COLO829 (cell line): Measurements from ENCODE around the gene DCTPP1.

Experiments used
- DNase-seq: peaks from one replicate; pipeline ENCODE4 v3.0.0; 2012; ENCODE audit warnings: low spot score

DCTPP1 gene

GRCh38 chr16:30447512-30448226, 17.8 kb upstream of the DCTPP1 start:
- no peak for DNase-seq

DNA sequence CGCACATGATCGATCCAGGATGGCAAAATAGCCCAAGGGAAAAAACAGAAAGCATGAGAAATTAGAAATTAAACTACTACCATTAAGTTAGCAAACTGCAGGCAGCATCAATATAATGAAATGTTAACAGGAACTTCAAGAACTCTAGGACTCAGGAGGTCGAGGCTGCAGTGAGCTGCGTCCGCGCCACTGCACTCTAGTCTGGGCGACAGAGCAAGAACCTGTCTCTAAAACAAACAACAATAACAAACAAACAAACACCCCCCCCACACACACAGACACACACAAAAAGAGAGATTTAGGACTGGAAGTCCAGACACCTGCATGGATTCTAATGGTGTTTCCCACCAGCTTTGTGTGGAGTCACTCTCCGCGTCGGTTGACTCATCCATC, 16.4 kb upstream of the DCTPP1 start:
- no peak for DNase-seq

- peak; percentile 89 for DNase-seq
Measured at GRCh38 chr16:30445408-30446202, 15.8 kb upstream of the DCTPP1 start, which contains the start of gene SEPHS2. SEPHS2 (minus strand) TSS chr16:30445874; CDS start chr16:30445727, 147 bp downstream.

DNA sequence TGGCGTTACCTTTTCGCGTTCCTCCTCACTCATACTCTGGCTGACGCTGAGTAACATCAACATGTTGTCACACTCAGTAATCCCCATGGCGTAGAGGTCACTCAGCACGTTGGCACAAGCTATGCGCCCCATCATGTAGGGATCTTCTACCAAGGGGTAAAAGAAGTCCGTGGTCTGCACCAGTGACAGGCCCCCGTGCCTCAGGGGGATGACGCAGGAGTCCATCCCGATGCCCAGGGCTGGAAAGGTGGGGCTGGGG, 15.2 kb upstream of the DCTPP1 start:
- no peak for DNase-seq

DNA sequence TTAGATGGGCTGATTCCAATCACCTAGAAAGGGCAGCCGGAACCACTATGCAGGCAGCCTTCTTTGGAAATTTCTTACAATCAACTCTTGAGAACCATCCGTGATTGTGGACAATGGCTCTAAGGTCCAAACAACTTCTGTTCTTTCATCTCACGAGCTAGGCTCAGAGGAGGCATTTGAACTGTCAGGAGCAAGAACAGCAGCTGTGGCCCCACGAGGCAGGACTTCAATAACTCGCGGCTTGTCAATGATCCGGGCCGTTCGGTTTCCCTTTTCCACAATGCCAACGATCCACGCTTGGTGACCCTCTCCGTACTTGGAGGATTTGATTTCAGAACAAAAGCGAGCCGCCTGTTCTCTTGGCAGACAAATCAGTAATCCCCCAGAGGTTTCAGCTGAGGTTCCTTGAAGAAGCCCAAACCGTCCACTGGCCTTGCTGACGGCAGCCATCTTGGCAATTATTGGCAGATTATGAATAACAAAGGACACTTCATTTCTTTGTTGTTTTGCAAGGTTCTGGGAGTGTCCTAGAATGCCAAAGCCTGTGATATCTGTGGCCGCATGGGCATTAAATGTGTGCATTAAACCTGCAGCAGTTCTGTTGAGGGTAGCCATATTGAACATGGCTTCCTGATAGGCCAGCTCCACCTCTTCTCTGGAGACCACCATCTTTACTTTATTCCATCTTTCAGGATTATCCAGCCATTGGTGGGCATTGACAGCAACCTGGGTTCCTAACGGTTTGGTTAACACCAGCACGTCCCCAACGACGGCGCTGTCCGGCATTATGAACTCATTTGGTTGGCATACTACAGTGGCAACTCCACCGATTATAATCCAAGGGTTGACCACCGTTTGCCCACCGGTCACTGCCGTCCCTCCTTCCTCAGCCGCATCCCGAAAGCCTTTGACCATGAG, 14.7 kb upstream of the DCTPP1 start:
- no peak for DNase-seq

- DNase-seq: no peak
Measured at GRCh38 chr16:30443631-30444030, 13.8 kb upstream of the DCTPP1 start.

DNA sequence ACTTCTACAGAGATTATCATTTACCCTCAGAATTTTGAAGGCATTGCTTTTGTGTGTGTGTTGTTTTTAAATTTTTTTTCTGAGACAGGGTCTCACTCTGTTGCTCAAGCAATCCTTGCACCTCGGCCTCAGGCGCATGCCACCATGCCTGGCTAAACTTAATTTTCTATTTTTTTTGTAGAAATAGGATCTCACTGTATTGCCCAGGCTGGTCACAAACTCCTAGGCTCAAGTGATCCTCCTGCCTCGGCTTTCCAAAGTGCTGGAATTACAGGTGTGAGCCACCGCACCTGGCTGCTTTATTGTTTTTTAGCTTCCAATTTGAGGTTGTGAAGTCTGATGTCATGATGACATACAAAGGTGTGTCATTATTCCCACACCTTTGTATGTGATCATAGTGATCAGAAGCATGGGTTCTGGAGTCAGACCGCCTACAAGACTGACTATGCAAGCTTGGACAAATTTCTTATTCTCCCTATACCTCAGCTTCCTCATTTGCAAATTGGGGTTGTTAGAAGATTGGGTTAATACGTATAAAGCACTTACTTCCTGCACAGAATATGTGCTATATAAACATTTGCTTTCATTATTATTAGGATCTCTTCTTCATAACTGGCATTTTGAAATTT, 10.0 kb upstream of the DCTPP1 start:
- no peak for DNase-seq

DNA sequence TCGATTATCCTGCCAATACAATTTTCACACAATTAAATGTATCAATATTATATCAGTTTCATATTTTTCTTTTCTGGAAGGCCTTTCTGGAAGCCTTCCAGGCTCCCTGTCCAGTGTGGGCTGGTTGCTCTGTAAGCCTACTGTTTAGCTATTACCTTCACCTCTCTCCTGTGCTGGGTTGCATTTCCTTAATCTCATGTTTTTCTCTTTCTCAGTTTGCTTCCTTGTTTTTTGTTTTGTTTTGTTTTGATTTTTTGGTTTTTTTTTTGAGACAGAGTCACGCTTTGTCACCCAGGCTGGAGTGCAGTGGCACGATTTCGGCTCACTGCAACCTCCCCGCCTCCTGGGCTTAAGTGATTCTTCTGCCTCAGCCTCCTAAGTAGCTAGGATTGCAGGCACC, 9.0 kb upstream of the DCTPP1 start:
- DNase-seq: no peak

GRCh38 chr16:30437511-30438046, 7.7 kb upstream of the DCTPP1 start:
- DNase-seq: no peak

DNA sequence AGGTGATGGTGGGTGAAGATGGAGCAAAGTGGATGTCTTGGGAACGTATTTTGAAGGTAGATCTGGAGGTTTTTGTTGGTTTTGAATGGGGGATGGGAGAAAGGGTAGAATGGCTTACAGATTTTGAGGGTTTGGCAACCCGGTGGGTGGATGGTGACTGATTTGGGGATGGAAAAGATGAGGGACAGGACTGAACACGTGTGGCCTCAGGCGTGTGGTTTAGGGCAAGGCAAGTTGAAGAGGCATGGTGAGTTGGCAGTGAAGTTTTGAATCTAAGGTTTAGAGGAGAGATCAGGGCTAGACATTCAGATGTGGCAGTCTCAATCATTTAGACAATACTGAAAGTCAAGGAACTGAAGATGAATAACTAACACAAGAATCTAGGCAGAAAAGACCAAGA, 5.0 kb upstream of the DCTPP1 start:
- DNase-seq: no peak

GRCh38 chr16:30430428-30430970, 669 bp upstream of the DCTPP1 start:
- no peak for DNase-seq

DNA sequence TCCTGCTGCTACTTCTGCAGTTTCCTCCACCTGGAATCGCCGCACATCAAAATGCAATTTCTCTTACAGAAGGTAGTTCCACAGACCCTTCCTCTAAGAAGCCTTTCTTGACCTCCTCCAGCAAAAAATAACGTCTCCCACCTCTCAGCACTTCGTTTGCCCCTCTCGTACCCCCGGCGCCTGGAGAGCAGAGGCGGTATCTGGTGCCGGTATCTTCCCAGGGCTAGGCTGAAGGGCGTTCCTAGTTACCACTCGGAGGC, 482 bp downstream of the DCTPP1 start:
- no peak for DNase-seq

- DNase-seq: no peak
Measured at GRCh38 chr16:30428055-30428454, 1.8 kb downstream of the DCTPP1 start.

- no peak for DNase-seq
Measured at GRCh38 chr16:30421010-30421409, 8.8 kb downstream of the DCTPP1 start.

DNA sequence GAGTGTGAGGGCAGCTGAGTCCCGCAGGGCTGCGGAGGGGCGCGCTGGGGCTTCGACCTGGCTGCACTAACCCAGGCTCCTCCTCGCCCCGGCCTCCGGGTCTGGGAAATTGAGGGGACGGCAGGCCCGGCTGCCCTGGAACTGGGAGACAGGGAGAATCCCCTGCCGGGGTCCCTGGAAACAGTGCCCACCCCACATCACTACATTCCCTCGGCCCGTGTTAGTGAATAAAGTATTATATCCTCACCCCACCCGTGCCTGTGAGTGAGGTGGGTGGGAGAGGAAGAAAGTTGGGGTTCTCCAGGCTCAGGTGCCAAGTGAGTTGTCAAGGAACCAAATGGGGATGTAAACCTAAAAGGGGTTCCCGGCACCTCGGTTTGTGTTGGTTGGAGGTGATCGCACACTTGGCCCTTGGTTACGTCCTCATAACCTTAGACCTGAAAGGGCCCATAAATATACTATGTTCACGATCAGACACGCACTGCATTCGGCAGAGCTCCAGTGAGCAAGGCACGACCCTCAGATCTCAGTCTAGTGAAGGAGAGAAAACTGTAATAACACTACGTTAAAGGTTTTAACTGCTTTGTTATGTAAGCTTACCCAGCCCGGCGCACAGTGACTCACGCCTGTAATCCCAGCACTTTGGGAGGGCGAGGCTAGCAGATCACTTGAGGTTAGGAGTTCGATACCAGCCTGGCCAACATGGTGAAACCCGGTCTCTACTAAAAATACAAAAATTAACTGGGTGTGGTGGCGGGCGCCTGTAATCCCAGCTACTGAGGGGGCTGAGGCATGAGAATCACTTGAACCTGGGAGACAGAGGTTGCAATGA, 11.3 kb downstream of the DCTPP1 start:
- no peak for DNase-seq

- DNase-seq: peak; percentile 76
Measured at GRCh38 chr16:30417529-30418349, 12.1 kb downstream of the DCTPP1 start.

DNA sequence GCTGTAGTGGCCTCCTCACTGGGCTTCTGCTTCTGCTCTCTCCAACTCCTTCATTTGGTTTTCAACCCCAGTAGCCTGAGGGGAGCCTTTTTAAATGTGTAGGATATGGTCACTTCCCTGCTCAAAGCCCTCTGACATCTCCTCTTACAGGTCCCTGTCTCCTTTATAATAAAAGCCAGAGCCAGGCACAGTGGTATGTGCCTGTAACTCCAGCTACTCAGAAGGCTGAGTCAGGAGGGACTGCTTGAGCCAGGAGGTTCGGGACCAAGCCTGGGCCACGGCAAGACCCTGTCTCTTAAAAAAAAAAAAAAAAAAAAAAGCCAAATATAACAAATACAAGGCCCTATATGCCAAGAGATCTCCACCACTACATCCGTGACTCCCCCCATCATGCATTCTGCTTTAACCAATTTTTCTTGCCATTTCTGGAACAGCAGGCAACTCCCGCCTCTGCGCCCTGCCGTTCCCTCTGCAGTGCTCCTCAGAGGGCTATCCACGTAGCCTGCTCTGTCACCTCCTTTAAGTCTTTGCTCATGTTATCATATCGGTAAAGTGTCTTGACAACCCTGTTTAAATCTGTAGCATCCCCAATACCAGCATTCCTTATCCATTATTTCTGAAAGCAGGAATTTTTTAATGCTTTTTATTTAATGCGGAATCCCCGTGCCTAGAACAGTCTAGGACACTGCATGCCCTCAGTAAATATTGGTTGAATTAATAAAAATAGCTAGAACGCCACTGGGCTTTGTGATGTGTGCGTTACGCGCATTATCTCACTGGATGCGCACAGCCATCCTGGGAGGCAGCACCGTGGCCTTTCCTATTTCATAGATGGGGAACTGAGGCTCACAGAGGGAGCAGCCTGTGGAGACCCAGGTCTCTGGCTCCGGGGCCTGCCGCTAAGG, 13.0 kb downstream of the DCTPP1 start:
- DNase-seq: no peak

GRCh38 chr16:30416047-30416603, 13.7 kb downstream of the DCTPP1 start:
- DNase-seq: no peak

DNA sequence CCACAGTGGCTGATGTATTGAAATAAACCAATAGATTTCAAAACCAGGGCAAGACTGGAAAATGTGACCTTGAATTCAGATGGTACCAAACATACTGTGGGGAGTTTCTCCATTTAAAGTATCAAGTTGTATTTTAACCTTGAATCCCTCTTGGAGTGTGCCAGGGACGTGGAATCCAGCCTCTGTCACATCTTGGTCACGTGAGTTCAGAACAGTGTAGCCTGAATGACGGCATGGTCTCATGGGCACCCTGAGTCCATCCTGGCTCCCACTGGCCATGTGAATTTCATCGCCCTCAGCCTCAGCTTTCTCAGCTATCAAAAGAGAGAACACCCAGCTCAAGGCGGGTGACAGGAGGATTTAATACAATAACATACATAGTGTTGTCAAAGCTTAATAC, 15.7 kb downstream of the DCTPP1 start:
- no peak for DNase-seq
